GM21717 (cell line): ENCODE data around the gene UBQLN1.
"Not testable (repeated sequence)": the region's sequence is repeated elsewhere in the genome, so short reads cannot be mapped to it uniquely, and the experiment has no call there.

Experiments used
- ATAC-seq: cut with Tn5 transposase; IDR thresholded peaks from one replicate; pipeline ENCODE4 v1.9.1; 2021; ENCODE audit warnings: mild to moderate bottlenecking, moderate library complexity; ENCODE audit not compliant: unreplicated experiment

The UBQLN1 gene

GRCh38 chr9:83637389-83637788 lies 70.4 kb downstream of the UBQLN1 start:
- no peak for ATAC-seq

- no peak for ATAC-seq
These were observed 70.9 kb downstream of the UBQLN1 start for GRCh38 chr9:83636813-83637212.

- no peak for ATAC-seq
These were observed 74.1 kb downstream of the UBQLN1 start for GRCh38 chr9:83633676-83634075.

- no peak for ATAC-seq
These were observed 74.5 kb downstream of the UBQLN1 start for GRCh38 chr9:83633255-83633654.

- no peak for ATAC-seq
These were observed 76.8 kb downstream of the UBQLN1 start for GRCh38 chr9:83630938-83631457.

- no peak for ATAC-seq
These were observed 78.2 kb downstream of the UBQLN1 start for GRCh38 chr9:83629433-83630104.

GRCh38 chr9:83628540-83628939 lies 79.2 kb downstream of the UBQLN1 start:
- ATAC-seq = no peak

- no peak for ATAC-seq
These were observed 82.6 kb downstream of the UBQLN1 start for GRCh38 chr9:83625178-83625577.

- ATAC-seq = peak; percentile 33
These were observed 84.1 kb downstream of the UBQLN1 start for GRCh38 chr9:83623679-83624076.

GRCh38 chr9:83622939-83623678 lies 84.6 kb downstream of the UBQLN1 start, which contains the start of gene IDNK:
Gene IDNK (plus strand): TSS chr9:83623143. CDS start chr9:83623172, 29 bp downstream.
- ATAC-seq = peak; percentile 86

- peak; percentile 63 for ATAC-seq
These were observed 85.3 kb downstream of the UBQLN1 start for GRCh38 chr9:83622433-83622938.

GRCh38 chr9:83620841-83621636 lies 86.7 kb downstream of the UBQLN1 start:
- no peak for ATAC-seq

- ATAC-seq = no peak
These were observed 90.5 kb downstream of the UBQLN1 start for GRCh38 chr9:83617299-83617698.

- not testable (repeated sequence) for ATAC-seq
These were observed 94.5 kb downstream of the UBQLN1 start for GRCh38 chr9:83613298-83613697.
